ENCODE measurements around the gene YIPF1. TPM values are rescaled to one million over a fixed set of nuclear protein-coding genes. Genes with fewer than 3 reads are reported as not detected.
A peak's percentile ranks its signal among the peaks of the same experiment; 100 is the strongest.
"Not testable (repeated sequence)": the region's sequence is repeated elsewhere in the genome, so short reads cannot be mapped to it uniquely, and the experiment has no call there.

Gene YIPF1
- total RNA-seq, 1 donor from 2014 or later = 13.4 TPM

- DNase-seq = no peak
Observed at GRCh38 chr1:53894644-53895043, 5.0 kb upstream of the YIPF1 start.

- DNase-seq = no peak
Observed at GRCh38 chr1:53893999-53894636, 4.5 kb upstream of the YIPF1 start, which contains the start of gene DIO1. Gene DIO1 (plus strand): TSS chr1:53894187. CDS start chr1:53894211, 24 bp downstream.

GRCh38 chr1:53892911-53893310 is 3.3 kb upstream of the YIPF1 start:
- DNase-seq = no peak

GRCh38 chr1:53891678-53892077 is 2.1 kb upstream of the YIPF1 start:
- DNase-seq = no peak

- no peak for DNase-seq
Observed at GRCh38 chr1:53891018-53891417, 1.4 kb upstream of the YIPF1 start.

- DNase-seq = no peak
Observed at GRCh38 chr1:53890522-53890941, 935 bp upstream of the YIPF1 start.

- peak; percentile 30 for DNase-seq
Observed at GRCh38 chr1:53888681-53889080, 916 bp downstream of the YIPF1 start.

GRCh38 chr1:53883600-53883999 is 6.0 kb downstream of the YIPF1 start:
- not testable (repeated sequence) for DNase-seq

- not testable (repeated sequence) for DNase-seq
Observed at GRCh38 chr1:53881853-53882252, 7.7 kb downstream of the YIPF1 start.

- peak; percentile 76 for DNase-seq
Observed at GRCh38 chr1:53878492-53879105, 11.0 kb downstream of the YIPF1 start.

GRCh38 chr1:53875150-53875549 is 14.4 kb downstream of the YIPF1 start:
- not testable (repeated sequence) for DNase-seq

- no peak for DNase-seq
Observed at GRCh38 chr1:53871773-53872484, 17.7 kb downstream of the YIPF1 start.

GRCh38 chr1:53871221-53871620 is 18.4 kb downstream of the YIPF1 start:
- DNase-seq = no peak

GRCh38 chr1:53869454-53870117 is 20.0 kb downstream of the YIPF1 start:
- no peak for DNase-seq

- DNase-seq = peak; percentile 17
Observed at GRCh38 chr1:53868565-53868964, 21.0 kb downstream of the YIPF1 start.

GRCh38 chr1:53862507-53862906 is 27.1 kb downstream of the YIPF1 start:
- no peak for DNase-seq

- DNase-seq = peak; percentile 74
Observed at GRCh38 chr1:53860967-53861411, 28.6 kb downstream of the YIPF1 start.

- no peak for DNase-seq
Observed at GRCh38 chr1:53851571-53852285, 37.9 kb downstream of the YIPF1 start.

GRCh38 chr1:53850082-53850673 is 39.4 kb downstream of the YIPF1 start:
- no peak for DNase-seq

- DNase-seq = no peak
Observed at GRCh38 chr1:53847980-53848379, 41.6 kb downstream of the YIPF1 start.

- no peak for DNase-seq
Observed at GRCh38 chr1:53842347-53842746, 47.2 kb downstream of the YIPF1 start.

GRCh38 chr1:53838654-53838974 is 51.0 kb downstream of the YIPF1 start:
- no peak for DNase-seq
